HG03196 (cell line): ENCODE results near the gene HRH2.

Experiments used
- ATAC-seq: cut with Tn5 transposase; IDR thresholded peaks from one replicate; pipeline ENCODE4 v1.9.1; 2021; ENCODE audit not compliant: unreplicated experiment

HRH2 gene

GRCh38 chr5:175674731-175675346 lies 17.0 kb downstream of the HRH2 start:
- ATAC-seq = no peak

DNA sequence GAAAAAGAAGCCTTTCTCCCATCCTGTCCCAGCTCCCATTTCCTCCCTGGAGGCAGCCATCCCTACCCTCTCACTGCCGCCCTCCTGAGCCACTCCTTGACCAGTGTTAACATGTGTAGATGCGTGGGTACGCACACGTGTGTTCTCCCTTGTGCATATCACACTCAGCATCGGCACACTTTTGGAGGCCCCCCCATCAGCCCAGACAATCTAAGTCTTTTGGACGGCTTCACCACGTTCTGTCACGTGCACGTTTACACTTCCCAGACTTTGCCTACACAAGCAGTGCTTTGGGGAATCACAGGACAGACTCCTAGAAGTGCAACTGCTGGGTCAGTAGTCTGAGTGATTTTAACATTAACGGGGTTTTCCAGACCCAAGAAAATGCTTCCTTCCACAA lies 18.0 kb downstream of the HRH2 start:
- ATAC-seq = no peak

DNA sequence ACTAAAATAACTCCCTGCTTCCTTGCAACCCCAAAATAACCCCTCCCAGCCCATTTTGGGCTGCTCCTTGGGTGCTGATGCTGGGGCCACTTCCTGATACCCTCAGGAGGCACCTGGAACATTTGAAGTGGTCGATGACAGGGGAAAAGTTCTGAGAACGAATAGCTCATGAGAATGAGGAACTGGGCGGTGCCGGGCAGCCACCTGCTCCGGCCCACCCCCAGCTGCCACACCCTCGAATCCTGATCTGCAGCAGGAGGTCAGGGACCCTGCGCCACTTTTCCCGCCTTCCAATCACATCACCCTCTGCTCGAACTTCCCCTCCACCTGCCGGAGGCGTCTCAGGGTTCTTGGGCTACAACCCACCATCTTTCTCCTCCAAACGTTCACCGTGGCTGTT lies 19.7 kb downstream of the HRH2 start:
- ATAC-seq = no peak

DNA sequence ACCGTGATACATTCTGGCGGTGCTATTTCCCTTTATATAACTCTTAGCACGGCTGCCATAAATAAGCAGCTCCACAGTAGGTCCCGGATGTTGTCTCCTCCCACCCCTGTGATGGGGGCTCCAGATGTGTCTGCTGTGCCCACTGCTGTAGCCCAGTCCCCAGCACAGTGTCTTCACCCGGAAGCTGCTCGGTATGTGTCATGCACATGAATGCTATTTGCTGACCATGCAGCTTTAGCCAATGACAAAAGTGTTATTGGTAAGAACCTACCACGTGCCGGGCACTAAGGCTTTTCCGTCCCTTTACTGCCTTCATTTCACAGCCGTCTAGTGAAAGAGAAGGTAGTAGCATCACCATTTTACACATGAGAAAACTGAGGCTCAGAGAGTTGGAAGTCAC lies 20.2 kb downstream of the HRH2 start:
- no peak for ATAC-seq

DNA sequence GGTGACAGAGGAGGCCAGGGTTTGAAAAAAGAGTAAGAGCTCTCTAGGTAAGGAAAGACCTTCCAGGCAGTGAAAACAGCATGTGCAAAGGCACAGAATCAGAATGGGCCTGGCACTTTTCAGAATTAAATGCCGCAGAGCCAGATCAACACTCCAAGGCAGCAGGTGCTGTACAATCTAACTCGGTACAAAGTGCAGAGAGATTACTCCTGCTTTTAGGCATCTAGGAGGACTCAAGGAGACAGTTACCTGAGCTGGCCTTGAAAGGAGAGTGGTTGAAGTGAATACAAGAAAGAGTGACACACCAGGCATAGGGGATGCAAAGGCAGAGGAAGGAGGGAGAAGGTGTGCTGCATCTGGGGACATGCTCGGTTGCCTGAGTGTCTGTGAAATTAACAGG lies 21.5 kb downstream of the HRH2 start:
- no peak for ATAC-seq

DNA sequence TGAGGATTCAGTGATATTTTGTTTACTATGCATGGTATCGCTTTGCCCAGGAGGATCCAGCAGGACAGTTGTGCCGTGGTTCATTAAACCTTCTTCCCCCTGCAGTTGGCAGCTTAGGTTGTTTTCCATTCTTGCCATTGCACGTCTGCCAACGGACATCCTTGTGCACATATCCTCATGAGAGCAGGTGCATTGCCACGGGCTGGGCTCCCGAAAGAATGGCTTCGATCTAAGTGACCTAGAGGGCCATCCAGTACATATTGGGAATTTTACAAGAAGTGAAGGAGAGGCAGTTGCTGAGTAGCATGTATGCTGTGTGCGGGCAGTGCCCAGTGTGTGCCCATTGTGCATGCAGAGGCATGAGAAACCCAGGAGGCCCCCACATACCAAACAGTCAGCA lies 22.1 kb downstream of the HRH2 start:
- no peak for ATAC-seq

- ATAC-seq = no peak
These were observed 22.6 kb downstream of the HRH2 start for GRCh38 chr5:175680463-175680862.

- no peak for ATAC-seq
These were observed 23.4 kb downstream of the HRH2 start for GRCh38 chr5:175681045-175681967.

DNA sequence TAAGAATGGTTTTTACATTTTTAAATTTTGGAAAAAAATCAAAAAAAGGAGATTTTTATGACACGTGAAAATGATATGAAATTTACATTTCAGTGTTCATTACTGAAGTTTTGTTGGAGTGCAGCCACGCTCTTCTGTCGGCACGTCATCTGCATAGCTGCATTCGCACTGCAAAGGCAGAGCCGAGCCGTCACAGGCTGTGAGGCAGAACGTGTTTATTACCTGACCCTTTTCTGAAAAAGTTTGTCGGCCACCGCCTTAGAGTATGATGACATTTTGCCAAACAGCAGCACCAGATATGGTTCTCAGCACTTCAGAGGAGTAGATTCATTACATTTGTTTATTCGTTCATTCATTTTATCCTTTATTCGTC lies 24.1 kb downstream of the HRH2 start:
- ATAC-seq = no peak

- ATAC-seq = no peak
These were observed 24.8 kb downstream of the HRH2 start for GRCh38 chr5:175682664-175683063.

DNA sequence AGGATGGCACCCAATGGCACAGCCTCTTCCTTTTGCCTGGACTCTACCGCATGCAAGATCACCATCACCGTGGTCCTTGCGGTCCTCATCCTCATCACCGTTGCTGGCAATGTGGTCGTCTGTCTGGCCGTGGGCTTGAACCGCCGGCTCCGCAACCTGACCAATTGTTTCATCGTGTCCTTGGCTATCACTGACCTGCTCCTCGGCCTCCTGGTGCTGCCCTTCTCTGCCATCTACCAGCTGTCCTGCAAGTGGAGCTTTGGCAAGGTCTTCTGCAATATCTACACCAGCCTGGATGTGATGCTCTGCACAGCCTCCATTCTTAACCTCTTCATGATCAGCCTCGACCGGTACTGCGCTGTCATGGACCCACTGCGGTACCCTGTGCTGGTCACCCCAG lies 25.4 kb downstream of the HRH2 start:
- ATAC-seq = no peak

DNA sequence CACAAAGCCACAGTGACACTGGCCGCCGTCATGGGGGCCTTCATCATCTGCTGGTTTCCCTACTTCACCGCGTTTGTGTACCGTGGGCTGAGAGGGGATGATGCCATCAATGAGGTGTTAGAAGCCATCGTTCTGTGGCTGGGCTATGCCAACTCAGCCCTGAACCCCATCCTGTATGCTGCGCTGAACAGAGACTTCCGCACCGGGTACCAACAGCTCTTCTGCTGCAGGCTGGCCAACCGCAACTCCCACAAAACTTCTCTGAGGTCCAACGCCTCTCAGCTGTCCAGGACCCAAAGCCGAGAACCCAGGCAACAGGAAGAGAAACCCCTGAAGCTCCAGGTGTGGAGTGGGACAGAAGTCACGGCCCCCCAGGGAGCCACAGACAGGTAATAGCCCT lies 26.1 kb downstream of the HRH2 start:
- ATAC-seq = no peak

DNA sequence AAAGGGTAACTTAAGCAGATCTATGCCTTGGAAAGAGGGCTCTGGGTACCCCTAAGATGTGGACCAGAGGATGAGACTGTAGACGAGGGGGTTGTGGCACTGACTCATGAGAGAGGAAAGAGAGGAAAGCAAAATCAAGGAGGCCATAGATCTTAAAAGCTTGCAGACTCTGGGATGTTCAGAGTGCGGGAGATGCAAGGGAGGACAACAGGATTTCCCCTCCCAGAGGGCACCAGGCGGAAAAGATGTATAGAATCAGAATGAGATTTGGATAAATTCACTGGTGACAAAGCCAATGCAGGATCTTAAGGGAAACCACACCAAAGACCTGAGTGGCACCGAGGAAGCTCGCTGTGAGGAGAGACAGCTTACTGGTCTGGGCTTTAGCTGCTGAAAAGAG lies 27.1 kb downstream of the HRH2 start:
- ATAC-seq = no peak

DNA sequence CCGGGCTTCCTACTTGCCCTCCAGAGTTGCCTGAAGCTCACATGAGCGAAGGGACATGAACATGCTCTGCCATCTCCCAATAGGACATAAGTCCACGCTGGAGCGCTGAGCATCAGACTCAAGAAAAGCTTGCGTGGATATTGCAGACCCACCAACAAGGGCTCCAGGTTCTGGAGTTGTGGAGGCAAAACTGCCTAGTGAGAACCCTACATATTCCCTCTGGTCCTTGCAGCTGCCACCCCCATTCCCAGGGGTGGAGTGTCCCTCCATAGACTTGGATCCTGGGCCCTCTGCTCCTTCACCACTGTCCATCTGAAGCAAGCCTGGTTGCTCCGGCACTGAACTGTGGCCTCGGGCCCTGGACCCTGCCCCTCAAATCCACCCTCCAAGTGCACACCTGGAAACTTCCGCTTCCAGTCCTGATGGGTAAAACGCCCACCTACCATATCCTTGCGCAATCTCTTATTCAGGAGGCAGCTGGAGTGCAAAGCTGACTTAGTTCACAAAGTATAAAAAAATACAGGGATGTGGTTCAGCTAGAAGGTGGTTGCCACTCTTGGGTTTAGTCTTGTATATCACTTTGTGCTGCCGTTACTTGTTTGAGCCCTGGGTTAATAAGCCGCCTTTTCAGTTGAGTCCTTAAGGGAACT lies 28.0 kb downstream of the HRH2 start:
- no peak for ATAC-seq

DNA sequence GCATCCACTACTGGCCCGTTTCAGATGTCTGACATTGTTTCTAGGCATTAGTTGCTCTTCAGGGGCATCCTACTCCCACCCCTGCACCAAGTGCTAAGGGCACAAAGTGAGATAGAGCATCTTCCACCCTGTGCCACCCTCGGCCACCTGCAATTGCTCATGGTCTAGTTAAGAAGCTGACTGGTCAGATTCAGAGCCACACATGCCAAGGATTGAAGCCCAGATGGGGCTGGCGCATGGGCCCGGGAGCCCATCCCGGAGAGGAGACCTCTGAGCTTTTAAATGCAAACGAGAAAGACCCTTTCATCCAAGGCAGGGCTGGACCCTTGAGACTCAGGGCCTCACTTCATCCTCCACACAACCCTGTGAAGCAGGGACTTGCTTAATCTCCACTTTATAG lies 28.5 kb downstream of the HRH2 start:
- ATAC-seq = no peak

- no peak for ATAC-seq
These were observed 29.0 kb downstream of the HRH2 start for GRCh38 chr5:175686826-175687225.

- ATAC-seq = no peak
These were observed 29.4 kb downstream of the HRH2 start for GRCh38 chr5:175687231-175687701.

GRCh38 chr5:175688352-175689146 lies 30.7 kb downstream of the HRH2 start:
- no peak for ATAC-seq

- ATAC-seq = no peak
These were observed 31.5 kb downstream of the HRH2 start for GRCh38 chr5:175689147-175689991.

DNA sequence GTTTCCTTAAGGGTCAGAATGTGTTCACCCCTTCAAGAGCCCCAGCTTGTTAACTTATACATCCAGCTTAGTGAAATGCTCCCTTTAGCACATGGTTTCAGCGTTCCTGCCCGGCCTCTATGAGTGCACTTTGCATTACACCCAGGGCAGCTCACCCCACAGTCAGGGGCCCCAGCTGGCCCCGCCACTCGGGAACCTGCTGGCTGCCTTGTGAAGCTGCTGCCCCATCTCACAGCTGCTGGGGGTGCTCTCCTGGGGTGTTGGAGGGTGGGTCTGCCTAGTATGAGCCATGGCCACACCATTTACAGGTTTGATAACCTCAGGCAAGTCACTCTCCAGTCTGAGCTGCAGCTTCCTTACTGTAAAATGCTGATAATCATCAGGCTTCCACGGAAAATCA lies 32.2 kb downstream of the HRH2 start:
- no peak for ATAC-seq
